Mononuclear cell (primary cell): ENCODE results near the gene LAMA5. TPM values are rescaled to one million over a fixed set of nuclear protein-coding genes. Genes with fewer than 3 reads are reported as not detected.

ENCODE experiments used
- H3K27me3 ChIP-seq: 2 replicates; pipeline ENCODE4 v1.6.0; 2011; ENCODE audit warnings: low read length, control low read depth; ENCODE audit not compliant: insufficient read depth
- H3K4me1 ChIP-seq: 2 replicates; pipeline ENCODE4 v1.5.1; 2011; ENCODE audit warnings: mild to moderate bottlenecking, low read length, control low read depth; ENCODE audit not compliant: insufficient read depth
- H3K4me3 ChIP-seq: 2 replicates; pipeline ENCODE4 v1.5.1; 2011; ENCODE audit warnings: mild to moderate bottlenecking, low read length, moderate library complexity
- H3K9me3 ChIP-seq: 2 replicates; pipeline ENCODE4 v1.5.1; 2011; ENCODE audit warnings: low read depth, mild to moderate bottlenecking, control low read depth, low read length
- total RNA-seq: library from RNA; depleted of rRNA; stranded (reverse); fragments of >200 nt; gene quantifications from one replicate; pipeline ENCODE4 v1.2.3, GENCODE V29; 2012

The LAMA5 gene
- total RNA-seq, 1 donor: 1.2 TPM

GRCh38 chr20:62329389-62330377 lies 37.4 kb downstream of the LAMA5 start:
- no peaks in the 10 kb centered on the region for H3K9me3 ChIP-seq
- no peak overlapping the region for H3K4me3 ChIP-seq

DNA sequence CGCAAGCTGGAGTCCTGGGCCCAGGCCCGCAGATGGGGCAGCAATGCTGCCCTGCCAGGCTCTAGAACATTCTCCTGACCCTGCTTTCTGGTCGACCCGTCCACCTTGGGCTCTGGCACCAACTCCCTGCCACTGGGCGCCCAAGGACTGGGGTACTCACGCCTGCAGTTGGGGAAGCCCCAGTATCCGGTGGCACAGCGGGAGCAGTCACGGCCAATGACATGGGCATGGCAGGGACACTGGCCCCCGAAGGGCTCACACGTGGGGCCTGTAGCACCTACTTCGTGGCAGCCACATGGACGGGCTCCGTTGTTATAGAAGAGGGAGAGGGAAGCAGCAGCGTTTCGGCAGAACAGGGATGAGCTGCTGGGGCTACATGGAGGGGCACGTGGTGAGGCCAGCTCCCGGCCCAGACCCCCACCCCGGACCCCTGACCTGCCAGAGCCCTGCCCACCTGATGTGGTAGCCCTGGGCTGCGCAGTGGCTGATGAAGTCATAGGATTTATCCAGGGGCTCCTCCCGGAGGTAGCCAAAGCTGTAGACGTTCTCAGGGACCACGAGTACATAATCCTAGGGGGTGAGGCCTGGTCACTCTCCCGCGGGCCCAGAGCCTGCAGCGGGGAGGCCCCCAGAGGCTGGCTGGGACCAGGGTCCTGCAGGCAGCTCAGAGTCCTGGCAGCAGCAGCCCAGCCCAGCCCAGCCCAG lies 38.3 kb downstream of the LAMA5 start:
- Histone ChIP-seq H3K27me3 (no peaks in the 10 kb centered on the region), H3K4me1 (no peaks in the 10 kb centered on the region), H3K4me3 (no peak overlapping the region), H3K9me3 (no peaks in the 10 kb centered on the region)

More at GRCh38 chr20:62329389-62330377, 37.4 kb downstream of the LAMA5 start:
- Histone ChIP-seq H3K27me3 (no peaks in the 10 kb centered on the region), H3K4me1 (no peaks in the 10 kb centered on the region)

GRCh38 chr20:62327726-62328495 lies 39.2 kb downstream of the LAMA5 start:
- H3K27me3 ChIP-seq: no peaks in the 10 kb centered on the region
- H3K4me1 ChIP-seq: no peaks in the 10 kb centered on the region
- no peaks in the 10 kb centered on the region for H3K9me3 ChIP-seq
- H3K4me3 ChIP-seq: no peak overlapping the region

DNA sequence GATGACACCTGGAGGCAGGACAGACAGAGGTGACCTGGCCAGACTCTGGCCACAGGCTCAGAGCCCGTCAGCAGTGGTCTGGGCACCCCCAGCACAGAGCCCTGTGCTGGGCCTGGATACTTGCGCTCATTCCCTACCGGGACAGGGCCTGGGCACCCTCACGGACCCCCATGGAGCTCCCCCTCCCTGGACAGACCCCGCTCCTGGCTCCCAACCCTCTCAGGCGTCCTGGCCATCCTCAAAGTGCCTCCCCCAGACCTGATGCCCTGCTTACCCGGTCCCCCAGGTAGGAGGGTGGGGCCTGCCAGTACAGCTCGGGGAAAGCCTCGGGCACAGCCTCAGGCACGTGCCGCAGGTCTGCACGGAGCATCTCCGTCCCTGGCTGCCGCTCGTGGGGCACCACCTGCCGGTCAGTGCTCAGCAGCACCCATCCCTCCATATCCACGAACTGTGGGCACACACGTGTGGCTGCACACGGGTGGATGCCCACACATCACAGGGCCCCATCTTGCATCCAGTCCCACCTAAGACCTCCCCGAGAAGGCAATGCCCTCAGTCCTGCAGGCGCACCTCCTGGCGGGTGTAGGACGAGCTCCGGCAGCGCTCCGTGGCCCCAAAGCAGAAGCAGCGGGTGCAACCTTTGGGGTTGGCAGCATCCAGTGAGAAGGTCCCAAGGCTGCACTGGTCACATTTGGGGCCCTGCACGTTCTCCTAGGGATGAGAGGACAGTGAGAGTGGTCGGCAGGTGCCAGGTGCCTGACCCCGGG lies 40.0 kb downstream of the LAMA5 start:
- H3K9me3 ChIP-seq: no peaks in the 10 kb centered on the region
- H3K4me1 ChIP-seq: no peaks in the 10 kb centered on the region
- H3K4me3 ChIP-seq: no peak overlapping the region
- H3K27me3 ChIP-seq: no peaks in the 10 kb centered on the region

GRCh38 chr20:62326559-62326958 lies 40.6 kb downstream of the LAMA5 start:
- H3K9me3 ChIP-seq: no peaks in the 10 kb centered on the region
- H3K4me3 ChIP-seq: no peak overlapping the region
- H3K27me3 ChIP-seq: no peaks in the 10 kb centered on the region
- H3K4me1 ChIP-seq: no peaks in the 10 kb centered on the region

GRCh38 chr20:62325172-62325905 lies 41.8 kb downstream of the LAMA5 start:
- H3K9me3 ChIP-seq: no peaks in the 10 kb centered on the region
- H3K4me3 ChIP-seq: no peak overlapping the region
- no peaks in the 10 kb centered on the region for H3K27me3 ChIP-seq
- no peaks in the 10 kb centered on the region for H3K4me1 ChIP-seq

DNA sequence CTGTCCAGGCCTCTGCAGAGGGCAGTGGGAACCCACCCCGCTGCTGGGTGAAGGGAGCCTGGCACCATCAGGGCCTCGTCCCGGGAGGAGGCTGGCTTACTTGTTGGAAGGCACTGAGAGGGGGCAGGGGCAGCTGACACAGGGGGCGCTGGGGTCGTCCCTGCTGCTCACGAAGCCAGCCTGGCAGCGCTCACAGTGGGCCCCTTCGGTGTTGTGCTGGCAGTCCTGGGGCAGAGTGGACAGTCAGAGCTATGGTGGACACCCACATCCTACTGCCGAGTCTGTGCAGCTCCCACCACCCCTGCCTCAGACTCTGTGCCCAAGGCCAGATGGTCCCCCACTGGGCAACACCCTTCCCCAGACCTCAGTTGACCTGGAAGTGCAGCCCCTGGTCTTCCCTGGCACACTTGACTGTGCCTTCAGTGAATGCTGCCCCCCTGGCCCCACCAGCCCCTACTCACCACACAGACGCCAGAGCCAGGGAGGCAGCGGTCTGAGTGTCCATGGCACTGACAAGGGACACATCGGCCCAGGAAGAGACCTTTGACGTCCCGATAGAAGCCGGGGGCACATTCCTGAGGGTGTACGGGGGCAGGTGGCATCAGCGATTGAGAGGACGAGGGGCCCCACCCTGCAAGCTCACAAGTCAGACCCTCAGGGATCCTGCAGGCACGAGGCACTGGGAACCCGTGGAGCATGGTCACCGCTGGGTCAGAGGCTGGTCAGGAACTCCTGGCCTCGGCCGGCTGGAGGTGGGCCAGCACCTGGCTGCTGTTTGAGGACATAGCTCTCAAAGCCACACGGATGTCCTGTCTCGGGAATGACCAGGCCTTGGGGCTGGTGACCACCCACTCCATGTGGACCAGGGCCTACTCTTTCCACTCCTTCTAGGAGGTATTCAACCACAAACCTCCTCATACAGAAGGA lies 42.9 kb downstream of the LAMA5 start:
- Histone ChIP-seq H3K4me1 (no peaks in the 10 kb centered on the region), H3K4me3 (no peak overlapping the region), H3K27me3 (no peaks in the 10 kb centered on the region), H3K9me3 (no peaks in the 10 kb centered on the region)

DNA sequence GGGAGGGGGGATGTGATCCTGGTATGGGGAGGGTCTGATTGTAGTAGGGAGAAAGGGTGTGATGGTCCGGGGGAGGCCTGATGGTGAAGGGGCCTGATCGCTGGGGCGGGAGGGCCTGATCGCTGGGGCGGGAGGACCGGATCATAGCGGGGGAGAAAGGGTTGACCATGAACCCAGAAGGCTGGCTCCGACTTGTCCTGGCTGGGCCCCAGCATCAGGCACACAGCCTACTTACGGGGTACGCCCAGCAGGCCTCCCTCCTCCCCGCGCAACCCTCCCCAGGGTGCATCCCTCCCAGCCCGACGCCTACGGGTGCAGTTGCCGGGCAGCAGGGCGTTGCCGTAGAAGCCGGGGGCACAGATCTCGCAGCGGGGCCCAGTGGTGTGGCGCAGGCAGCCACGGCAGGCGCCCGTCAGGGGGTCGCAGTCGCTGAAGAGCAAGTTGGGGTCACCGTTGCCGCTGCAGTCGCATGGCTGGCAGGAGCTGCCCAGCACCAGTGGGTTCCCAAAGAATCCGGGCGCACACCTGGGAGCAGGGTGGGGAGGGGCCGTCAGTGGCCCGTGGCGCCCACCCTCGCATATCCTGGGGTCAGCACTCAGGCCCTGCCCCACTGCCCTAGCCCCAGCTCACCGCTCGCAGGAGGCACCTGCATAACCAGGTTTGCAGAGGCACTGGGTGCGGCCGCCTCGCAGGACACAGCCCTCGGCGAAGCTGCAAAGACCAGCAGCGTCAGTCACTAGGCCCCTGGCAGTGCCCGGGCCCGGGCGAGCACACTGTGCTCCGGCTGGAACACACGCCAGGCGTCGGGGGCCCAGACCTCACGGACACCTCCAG lies 43.7 kb downstream of the LAMA5 start:
- Histone ChIP-seq H3K4me1 (no peaks in the 10 kb centered on the region), H3K27me3 (no peaks in the 10 kb centered on the region), H3K4me3 (no peak overlapping the region), H3K9me3 (no peaks in the 10 kb centered on the region)

DNA sequence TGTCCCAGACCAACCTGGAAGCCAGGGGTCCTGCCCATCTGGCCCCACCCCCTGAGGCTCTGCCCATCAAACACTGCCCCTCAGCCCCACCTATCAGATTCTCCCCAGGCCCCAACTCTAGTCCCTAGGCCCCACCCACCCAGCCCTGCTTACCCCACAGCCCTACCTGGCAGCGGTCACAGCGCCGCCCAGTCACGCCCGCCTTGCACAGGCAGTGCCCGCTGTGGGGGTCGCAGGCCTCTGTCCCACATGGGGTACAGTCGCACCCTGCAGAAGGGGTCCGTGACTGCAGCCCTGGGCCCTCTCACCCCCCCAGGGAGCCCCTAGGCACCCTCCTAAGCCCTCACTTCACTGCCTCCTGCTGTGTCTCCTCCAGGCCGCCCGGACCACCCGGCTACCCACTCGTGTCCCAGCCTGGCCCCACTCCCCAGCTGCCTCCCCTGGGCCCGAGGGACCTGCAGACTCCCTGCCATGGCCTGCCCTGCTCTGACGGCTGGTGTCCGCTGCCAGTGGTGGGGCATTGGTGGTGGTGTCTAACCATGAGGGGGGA lies 44.5 kb downstream of the LAMA5 start:
- Histone ChIP-seq H3K27me3 (no peaks in the 10 kb centered on the region), H3K4me3 (no peak overlapping the region), H3K4me1 (no peaks in the 10 kb centered on the region), H3K9me3 (no peaks in the 10 kb centered on the region)

GRCh38 chr20:62321975-62322374 lies 45.1 kb downstream of the LAMA5 start:
- Histone ChIP-seq H3K9me3 (no peaks in the 10 kb centered on the region), H3K4me1 (no peaks in the 10 kb centered on the region), H3K4me3 (no peak overlapping the region), H3K27me3 (no peaks in the 10 kb centered on the region)

GRCh38 chr20:62321521-62321948 lies 45.6 kb downstream of the LAMA5 start:
- Histone ChIP-seq H3K9me3 (no peaks in the 10 kb centered on the region), H3K4me1 (no peaks in the 10 kb centered on the region), H3K27me3 (no peaks in the 10 kb centered on the region), H3K4me3 (no peak overlapping the region)
